ENCODE data around the gene B9D2.
"Not testable (repeated sequence)": the region's sequence is repeated elsewhere in the genome, so short reads cannot be mapped to it uniquely, and the experiment has no call there.

The B9D2 gene

GRCh38 chr19:41354343-41354953 lies 9.5 kb downstream of the B9D2 start:
- no peak for DNase-seq (ENCODE audit: low spot score)

GRCh38 chr19:41353466-41354342 lies 10.2 kb downstream of the B9D2 start, which contains the start of gene TGFB1:
TGFB1 (minus strand) TSS chr19:41353922; CDS start chr19:41353044, 878 bp downstream.
- DNase-seq (ENCODE audit: low spot score) = peak; percentile 87

- DNase-seq (ENCODE audit: low spot score) = no peak
These were observed 11.1 kb downstream of the B9D2 start for GRCh38 chr19:41352609-41353465.

- DNase-seq (ENCODE audit: low spot score) = no peak
These were observed 11.7 kb downstream of the B9D2 start for GRCh38 chr19:41352279-41352608.

- DNase-seq (ENCODE audit: low spot score) = no peak
These were observed 12.4 kb downstream of the B9D2 start for GRCh38 chr19:41351339-41352245.

GRCh38 chr19:41350735-41351338 lies 13.1 kb downstream of the B9D2 start:
- no peak for DNase-seq (ENCODE audit: low spot score)

GRCh38 chr19:41346916-41347315 lies 17.0 kb downstream of the B9D2 start:
- not testable (repeated sequence) for DNase-seq (ENCODE audit: low spot score)

- no peak for DNase-seq (ENCODE audit: low spot score)
These were observed 19.8 kb downstream of the B9D2 start for GRCh38 chr19:41344162-41344561.

GRCh38 chr19:41341669-41342490 lies 22.1 kb downstream of the B9D2 start:
- no peak for DNase-seq (ENCODE audit: low spot score)

- DNase-seq (ENCODE audit: low spot score) = peak; percentile 76
These were observed 24.0 kb downstream of the B9D2 start for GRCh38 chr19:41339936-41340335.

- DNase-seq (ENCODE audit: low spot score) = no peak
These were observed 28.5 kb downstream of the B9D2 start for GRCh38 chr19:41335467-41335866.

GRCh38 chr19:41334793-41335192 lies 29.2 kb downstream of the B9D2 start:
- DNase-seq (ENCODE audit: low spot score) = no peak

- no peak for DNase-seq (ENCODE audit: low spot score)
These were observed 31.5 kb downstream of the B9D2 start for GRCh38 chr19:41332468-41332867.

- no peak for DNase-seq (ENCODE audit: low spot score)
These were observed 31.9 kb downstream of the B9D2 start for GRCh38 chr19:41332000-41332399.

GRCh38 chr19:41330946-41331678 lies 32.8 kb downstream of the B9D2 start:
- DNase-seq (ENCODE audit: low spot score) = no peak

GRCh38 chr19:41330481-41330880 lies 33.5 kb downstream of the B9D2 start:
- no peak for DNase-seq (ENCODE audit: low spot score)

- DNase-seq (ENCODE audit: low spot score) = no peak
These were observed 35.1 kb downstream of the B9D2 start for GRCh38 chr19:41328842-41329225.

GRCh38 chr19:41328157-41328841 lies 35.6 kb downstream of the B9D2 start:
- DNase-seq (ENCODE audit: low spot score) = no peak

GRCh38 chr19:41327576-41328156 lies 36.3 kb downstream of the B9D2 start:
- DNase-seq (ENCODE audit: low spot score) = no peak
